ENCODE measurements around the gene SLC39A1.
A peak's percentile ranks its signal among the peaks of the same experiment; 100 is the strongest.
"Not testable (repeated sequence)": the region's sequence is repeated elsewhere in the genome, so short reads cannot be mapped to it uniquely, and the experiment has no call there.

The SLC39A1 gene

GRCh38 chr1:153928791-153929341 is 34.5 kb downstream of the SLC39A1 start:
- DNase-seq: no peak

DNA sequence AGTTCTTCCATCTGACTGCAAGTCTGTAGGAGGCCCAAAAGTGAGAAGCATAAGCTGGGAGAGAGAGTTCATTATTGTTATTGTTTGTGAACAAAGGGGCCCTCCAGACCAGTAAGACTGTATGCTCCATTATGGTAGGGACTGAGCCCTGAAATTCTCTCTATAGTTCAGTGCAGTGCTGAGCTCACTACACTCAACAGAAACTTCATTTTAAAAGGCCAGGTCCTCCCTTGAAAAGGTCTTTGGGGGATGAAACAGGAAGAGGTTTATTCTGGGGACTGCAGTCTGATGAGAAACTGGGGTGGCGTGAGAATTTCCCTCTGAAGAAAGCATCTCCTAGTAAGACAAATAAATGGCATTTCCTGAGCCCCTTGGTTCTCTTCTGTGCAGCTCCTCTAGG is 35.1 kb downstream of the SLC39A1 start:
- DNase-seq: no peak

DNA sequence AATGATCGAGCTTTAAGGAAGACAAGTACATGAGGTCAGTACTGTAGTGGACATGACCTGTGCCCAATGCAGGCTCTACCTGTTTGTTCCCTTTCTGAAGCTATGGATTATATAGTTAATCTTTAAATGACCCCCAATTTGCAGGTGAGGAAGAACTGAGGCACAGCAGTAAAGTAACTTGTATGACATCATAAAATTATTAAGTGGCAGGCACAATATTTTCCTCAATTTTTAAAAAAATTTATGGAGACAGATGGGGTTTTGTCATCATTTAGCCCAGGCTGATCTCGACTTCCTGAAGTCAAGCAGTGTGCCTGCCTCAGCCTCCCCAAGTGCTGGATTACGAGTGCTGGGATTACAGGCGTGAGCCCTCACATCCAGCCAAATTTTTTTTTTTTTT is 36.9 kb downstream of the SLC39A1 start:
- no peak for DNase-seq

GRCh38 chr1:153922972-153923925 is 40.1 kb downstream of the SLC39A1 start, which contains the start of gene GATAD2B:
GATAD2B (minus strand) TSS chr1:153922972; CDS start chr1:153828347, 94,625 bp downstream.
- peak; percentile 99 for DNase-seq

GRCh38 chr1:153922076-153922971 is 41.0 kb downstream of the SLC39A1 start:
- DNase-seq: peak; percentile 43

GRCh38 chr1:153921803-153922075 is 41.6 kb downstream of the SLC39A1 start:
- no peak for DNase-seq

- no peak for DNase-seq
These were observed 42.1 kb downstream of the SLC39A1 start for GRCh38 chr1:153921080-153921802.

DNA sequence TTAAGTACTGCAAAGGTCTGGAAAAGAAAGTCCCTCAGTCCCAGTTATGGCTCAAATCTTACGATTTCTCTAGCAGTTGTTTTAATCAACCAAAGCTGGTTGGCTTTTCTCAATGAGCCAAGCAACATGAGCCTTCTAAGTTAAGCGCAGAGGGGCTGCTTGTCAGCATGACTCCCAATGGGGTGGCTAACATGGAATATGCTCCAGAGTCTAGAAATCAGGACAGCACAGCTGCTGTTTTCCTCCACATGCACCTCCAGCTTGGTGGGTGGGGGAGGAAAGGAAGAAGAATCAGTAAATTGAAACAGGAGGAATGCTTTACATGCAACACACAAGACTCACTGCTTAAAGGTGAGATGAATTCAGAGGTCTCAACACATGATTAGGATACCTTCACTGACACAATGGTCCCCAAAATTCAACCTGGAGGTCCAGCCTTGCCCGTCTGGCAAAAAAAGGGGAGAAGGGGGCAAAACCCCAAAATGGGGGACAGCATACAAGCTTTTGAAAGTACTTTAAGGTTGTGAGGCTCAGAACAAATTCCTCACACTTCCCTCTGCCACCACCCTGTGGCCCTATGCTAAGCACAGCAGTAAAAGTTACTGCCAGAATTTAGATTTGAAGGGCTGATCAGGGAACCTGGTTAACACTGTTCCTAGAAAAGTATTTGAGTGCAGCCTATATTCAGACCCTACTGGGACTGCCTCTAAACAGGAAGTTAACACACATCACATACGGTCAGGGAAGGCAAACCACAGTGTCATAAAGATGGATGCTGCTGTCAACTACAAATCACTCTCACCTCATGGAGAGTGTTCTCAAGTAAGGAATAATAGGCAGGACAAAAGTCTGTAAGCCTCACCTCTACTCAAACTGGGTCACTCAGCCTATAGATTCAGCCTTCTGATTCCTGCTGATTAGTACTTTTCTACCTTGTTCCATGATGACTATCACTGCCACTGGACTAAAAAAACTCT is 43.2 kb downstream of the SLC39A1 start:
- no peak for DNase-seq

GRCh38 chr1:153916297-153916696 is 47.0 kb downstream of the SLC39A1 start:
- DNase-seq: no peak

GRCh38 chr1:153912349-153912748 is 51.0 kb downstream of the SLC39A1 start:
- DNase-seq: no peak

GRCh38 chr1:153910560-153910959 is 52.8 kb downstream of the SLC39A1 start:
- DNase-seq: not testable (repeated sequence)

Measured in NCI-H2227 treated with DMSO at 0.1 percent for 48 hours (cell line).